Myocyte (in vitro differentiated cells): ENCODE measurements around the gene FMNL3. TPM values are rescaled to one million over a fixed set of nuclear protein-coding genes. Genes with fewer than 3 reads are reported as not detected.
"Not testable (repeated sequence)": the region's sequence is repeated elsewhere in the genome, so short reads cannot be mapped to it uniquely, and the experiment has no call there.

Experiments used
- DNase-seq: peaks from one replicate; pipeline ENCODE4 v3.0.0-alpha.2; 2012; ENCODE audit warnings: low read depth
- polyA plus RNA-seq: library from polyadenylated mRNA; unstranded; fragments of >200 nt; gene quantifications from one replicate; pipeline ENCODE4 v1.2.1, GENCODE V29; 2012; ENCODE audit warnings: missing spikeins
- total RNA-seq: library from RNA; depleted of rRNA; stranded (reverse); fragments of >200 nt; gene quantifications from 2 replicates; pipeline ENCODE4 v1.2.3, GENCODE V29; 2014

FMNL3 gene
- 16.7 and 18.8 TPM in 2 replicates for total RNA-seq
- 18.0 TPM for polyA plus RNA-seq

GRCh38 chr12:49707128-49707811, at the start of gene FMNL3:
Gene FMNL3, minus strand, starts transcription at chr12:49707405. Its CDS starts 225 bp downstream, at chr12:49707180.
- DNase-seq, result peak; percentile 96

- no peak for DNase-seq
These were observed 43.8 kb upstream of the FMNL3 start for GRCh38 chr12:49750996-49751393.

- DNase-seq, result no peak
These were observed 43.1 kb upstream of the FMNL3 start for GRCh38 chr12:49750027-49750995.

- no peak for DNase-seq
These were observed 41.6 kb upstream of the FMNL3 start for GRCh38 chr12:49748800-49749199.

GRCh38 chr12:49748306-49748705, 41.1 kb upstream of the FMNL3 start:
- peak; percentile 51 for DNase-seq

- no peak for DNase-seq
These were observed 37.2 kb upstream of the FMNL3 start for GRCh38 chr12:49744363-49744885.

GRCh38 chr12:49741882-49742620, 34.8 kb upstream of the FMNL3 start:
- peak; percentile 88 for DNase-seq

- DNase-seq, result peak; percentile 100
These were observed 34.0 kb upstream of the FMNL3 start, which contains the start of gene TMBIM6 for GRCh38 chr12:49740930-49741881. Gene TMBIM6, plus strand, starts transcription at chr12:49741557. Its CDS starts 10,937 bp downstream, at chr12:49752494.

GRCh38 chr12:49740277-49740676, 33.1 kb upstream of the FMNL3 start:
- not testable (repeated sequence) for DNase-seq

- DNase-seq, result not testable (repeated sequence)
These were observed 31.5 kb upstream of the FMNL3 start for GRCh38 chr12:49738721-49739120.

GRCh38 chr12:49734900-49735299, 27.7 kb upstream of the FMNL3 start:
- DNase-seq, result not testable (repeated sequence)

GRCh38 chr12:49733219-49734017, 26.2 kb upstream of the FMNL3 start:
- DNase-seq, result no peak

- DNase-seq, result no peak
These were observed 23.4 kb upstream of the FMNL3 start for GRCh38 chr12:49730568-49731101.

GRCh38 chr12:49730050-49730449, 22.8 kb upstream of the FMNL3 start:
- DNase-seq, result no peak

GRCh38 chr12:49728446-49728845, 21.2 kb upstream of the FMNL3 start:
- DNase-seq, result no peak

GRCh38 chr12:49721355-49721754, 14.2 kb upstream of the FMNL3 start:
- not testable (repeated sequence) for DNase-seq

- no peak for DNase-seq
These were observed 13.0 kb upstream of the FMNL3 start for GRCh38 chr12:49720214-49720613.

GRCh38 chr12:49717800-49718199, 10.6 kb upstream of the FMNL3 start:
- not testable (repeated sequence) for DNase-seq

- DNase-seq, result no peak
These were observed 9.3 kb upstream of the FMNL3 start for GRCh38 chr12:49716553-49716952.
